Subcutaneous adipose tissue (tissue), 4 donors: ENCODE measurements around the gene ITGB5. TPM values are rescaled to one million over a fixed set of nuclear protein-coding genes. Genes with fewer than 3 reads are reported as not detected.

ENCODE experiments used
- total RNA-seq, 4 donors: library from RNA; depleted of rRNA; stranded (reverse); fragments of >200 nt; gene quantifications; one replicate each; pipeline ENCODE4 v1.1.0, GENCODE V29; 2016
- TF ChIP-seq, protein P1 (sequence below): fragments of 450-650 bp; IDR thresholded peaks from one replicate; pipeline ENCODE4 v1.5.1; 2016; ENCODE audit warnings: low read depth, mild to moderate bottlenecking, control low read depth, antibody characterized with exemption, moderate library complexity

The ITGB5 gene
- total RNA-seq, 4 donors from 2014 or later: 165 to 320 (median 262) TPM

DNA sequence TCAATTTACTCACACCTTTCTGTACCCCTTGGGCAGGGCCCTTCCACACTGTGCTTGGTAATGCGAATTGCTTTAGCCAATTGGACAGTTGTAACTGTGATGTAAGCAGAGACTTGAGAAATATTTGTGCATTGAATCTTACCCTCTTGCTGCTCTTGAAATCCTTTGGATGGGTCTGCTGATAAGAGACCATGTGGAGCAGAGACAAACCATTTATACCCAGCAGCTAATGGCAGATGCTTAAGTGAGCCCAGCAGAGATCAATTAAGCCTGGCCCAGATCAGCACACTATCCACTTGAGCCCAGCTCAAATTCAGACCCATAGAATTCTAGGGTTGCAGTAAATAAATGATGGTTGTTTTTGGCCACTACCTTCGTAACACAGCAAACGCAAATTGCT is 28.1 kb upstream of the ITGB5 start:
- TF ChIP-seq, protein P1, sequence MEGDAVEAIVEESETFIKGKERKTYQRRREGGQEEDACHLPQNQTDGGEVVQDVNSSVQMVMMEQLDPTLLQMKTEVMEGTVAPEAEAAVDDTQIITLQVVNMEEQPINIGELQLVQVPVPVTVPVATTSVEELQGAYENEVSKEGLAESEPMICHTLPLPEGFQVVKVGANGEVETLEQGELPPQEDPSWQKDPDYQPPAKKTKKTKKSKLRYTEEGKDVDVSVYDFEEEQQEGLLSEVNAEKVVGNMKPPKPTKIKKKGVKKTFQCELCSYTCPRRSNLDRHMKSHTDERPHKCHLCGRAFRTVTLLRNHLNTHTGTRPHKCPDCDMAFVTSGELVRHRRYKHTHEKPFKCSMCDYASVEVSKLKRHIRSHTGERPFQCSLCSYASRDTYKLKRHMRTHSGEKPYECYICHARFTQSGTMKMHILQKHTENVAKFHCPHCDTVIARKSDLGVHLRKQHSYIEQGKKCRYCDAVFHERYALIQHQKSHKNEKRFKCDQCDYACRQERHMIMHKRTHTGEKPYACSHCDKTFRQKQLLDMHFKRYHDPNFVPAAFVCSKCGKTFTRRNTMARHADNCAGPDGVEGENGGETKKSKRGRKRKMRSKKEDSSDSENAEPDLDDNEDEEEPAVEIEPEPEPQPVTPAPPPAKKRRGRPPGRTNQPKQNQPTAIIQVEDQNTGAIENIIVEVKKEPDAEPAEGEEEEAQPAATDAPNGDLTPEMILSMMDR: no peak

DNA sequence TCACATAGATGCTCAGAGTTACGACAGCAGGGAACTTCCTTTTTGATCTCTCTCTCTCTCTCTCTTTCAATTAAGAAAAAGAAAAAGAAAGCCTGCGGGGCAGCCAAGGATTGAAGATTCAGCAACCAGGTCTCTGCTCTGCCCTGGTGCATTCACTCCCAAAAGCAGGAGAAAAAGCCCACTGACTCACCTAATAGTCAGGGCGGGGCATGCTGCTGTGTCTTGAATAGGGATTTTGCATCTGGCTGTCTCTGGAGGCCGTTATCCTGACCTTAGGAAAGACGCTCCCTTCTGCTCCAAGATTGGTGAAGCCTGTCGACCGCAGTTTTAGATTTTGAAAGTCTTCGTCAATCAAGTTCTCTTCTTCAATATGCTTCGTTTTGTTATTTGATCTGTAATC is 20.8 kb upstream of the ITGB5 start:
- TF ChIP-seq, protein P1: no peak

DNA sequence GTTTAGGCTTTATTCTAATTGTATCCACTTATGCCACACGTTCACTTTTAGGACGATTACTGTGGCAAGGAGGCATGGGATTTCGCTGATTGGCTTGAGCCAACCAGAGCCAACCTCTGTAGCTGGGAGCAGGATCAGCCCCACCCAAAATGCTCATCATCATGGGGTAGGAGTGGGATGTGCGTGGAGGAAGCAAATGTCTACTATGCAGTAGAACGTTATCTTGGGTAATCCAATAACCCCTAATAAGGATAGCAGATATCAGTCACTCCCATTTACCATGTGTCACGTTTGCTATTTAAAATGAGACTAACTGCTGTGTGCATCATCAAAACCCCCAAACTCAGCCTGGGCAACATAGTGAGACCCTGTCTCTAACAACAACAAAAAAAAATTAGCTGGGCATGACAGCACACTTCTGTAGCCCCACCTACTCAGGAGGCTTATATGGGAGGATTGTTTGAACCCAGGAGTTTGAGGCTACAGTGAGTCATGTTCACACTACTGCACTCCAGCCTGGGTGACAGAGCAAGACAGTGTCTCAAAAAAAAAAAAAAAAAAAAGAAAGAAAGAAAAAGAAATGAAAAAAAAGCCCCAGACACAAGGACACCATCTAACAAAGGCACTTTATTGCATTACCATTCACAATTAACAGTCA is 17.8 kb upstream of the ITGB5 start:
- TF ChIP-seq, protein P1: no peak

DNA sequence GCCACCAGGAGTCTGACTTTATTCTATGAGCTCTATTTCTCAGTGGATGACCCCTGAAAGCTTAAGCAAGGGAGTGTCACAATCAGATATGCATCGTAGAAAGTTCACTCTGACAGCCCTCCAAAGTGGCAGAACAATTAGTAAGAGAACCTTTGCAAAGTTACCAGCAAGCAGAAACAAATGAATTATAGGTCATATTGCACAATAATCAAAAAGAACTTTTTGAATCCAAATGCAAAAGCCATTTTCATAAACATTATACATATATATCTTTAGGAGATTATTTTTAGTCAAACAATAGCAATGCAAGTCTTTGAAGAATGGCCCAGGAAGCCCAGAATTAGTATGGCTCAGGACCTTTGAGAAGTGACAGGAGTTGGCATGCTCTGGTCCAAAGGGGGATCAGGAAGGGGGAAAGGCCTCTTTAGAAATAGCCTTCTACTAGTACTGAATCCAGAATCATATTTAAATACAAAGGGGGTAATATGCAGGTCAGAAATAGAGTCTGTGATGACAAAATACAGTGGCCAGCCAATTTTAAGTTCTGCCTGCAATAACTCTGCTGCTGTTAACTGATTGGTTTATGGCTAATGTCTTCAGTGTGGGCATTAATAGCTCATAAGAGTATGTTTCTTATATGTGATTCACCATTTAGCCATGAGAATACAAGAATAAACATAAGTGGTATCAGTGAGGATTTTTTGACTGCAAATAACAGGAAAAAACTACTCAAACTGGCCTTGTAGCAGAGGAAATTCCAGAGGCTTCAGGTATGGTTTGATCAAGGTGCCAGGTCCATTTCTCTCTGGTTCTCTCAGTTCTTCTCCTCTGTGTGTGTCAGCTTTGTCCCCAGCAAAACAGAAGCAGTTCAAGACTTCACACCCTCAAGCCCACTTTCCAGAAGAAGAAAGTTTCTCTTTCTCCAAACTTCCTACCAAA is 17.0 kb upstream of the ITGB5 start:
- TF ChIP-seq, protein P1: no peak

DNA sequence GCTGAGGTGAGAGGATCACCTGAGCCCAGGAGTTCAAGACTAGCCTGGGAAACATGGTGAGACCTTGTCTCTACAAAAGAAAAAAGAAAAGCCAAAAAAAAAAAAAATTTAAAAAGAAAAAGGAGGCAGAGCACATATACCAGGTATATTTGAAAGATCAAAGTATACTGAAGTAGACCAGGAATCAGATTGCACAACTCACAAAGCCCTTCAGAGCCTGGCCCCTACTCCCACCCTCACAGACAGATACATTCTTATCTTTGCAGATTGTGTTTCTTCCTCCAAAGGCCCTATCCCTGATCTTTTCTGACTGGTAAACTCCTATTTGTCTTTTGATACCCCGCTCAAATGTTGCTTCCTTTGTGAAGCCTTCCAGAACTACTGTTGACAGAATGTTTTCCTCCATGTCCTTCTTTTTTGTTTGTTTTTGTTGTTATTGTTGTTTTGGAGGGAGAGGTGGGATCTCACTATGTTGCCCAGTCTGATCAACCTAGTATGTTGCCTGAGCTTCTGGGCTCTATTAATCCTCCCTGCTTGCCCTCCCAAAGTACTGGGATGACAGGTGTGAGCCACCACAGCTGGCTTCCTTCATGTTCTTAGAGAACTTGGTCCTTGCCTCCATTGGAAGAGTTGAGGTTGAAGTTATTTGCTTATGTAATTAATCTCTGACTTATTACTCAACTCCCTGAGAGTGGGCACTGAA is 9.8 kb upstream of the ITGB5 start:
- TF ChIP-seq, protein P1: no peak

DNA sequence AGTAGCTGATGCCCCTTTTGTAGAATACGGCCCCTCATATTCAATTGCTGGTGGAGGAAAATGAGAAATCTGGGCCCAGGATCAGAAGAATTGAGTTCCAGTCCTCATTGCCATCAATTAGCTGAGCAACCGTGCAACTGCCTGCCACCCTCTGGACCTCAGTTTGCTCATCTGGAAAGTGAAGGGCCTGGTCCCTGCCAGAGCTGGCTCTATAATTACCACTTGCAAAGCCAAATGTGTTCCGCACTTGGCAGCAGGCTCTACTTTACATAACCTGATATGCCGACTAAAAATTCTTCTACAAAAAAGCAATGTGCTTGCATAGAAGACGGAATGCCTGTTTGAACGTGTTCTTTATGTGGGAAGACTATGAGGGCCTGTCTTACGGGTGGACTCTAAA is 8.6 kb upstream of the ITGB5 start:
- TF ChIP-seq, protein P1: no peak

DNA sequence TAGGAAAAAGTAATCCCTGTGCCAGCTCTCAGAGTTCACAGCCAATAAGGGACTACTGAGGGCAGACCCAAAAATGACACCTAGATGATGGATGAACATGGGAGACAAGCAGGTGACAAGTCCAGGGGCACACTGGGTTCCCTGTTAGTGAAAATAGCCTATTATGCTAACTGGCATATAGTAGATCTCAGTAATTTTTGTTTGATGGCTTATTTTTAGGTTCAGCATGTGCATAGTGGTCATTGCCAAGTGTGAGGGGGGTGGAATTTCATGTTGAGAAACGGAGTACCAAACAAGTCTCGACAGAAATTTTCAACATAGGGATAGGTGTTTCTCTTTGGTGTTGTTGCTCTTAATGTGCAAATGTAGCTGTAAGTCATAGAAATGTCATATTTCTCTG is 6.4 kb upstream of the ITGB5 start:
- TF ChIP-seq, protein P1: no peak
